Thyroid gland (tissue), 4 donors: ENCODE results near the gene POU2AF2.

Experiments used
- CTCF ChIP-seq, 6 experiments: fragments of 200-600 bp in 3 of 6; fragments of 450-650 bp in 3 of 6; sonication (generic) in 3 of 6; IDR thresholded peaks; one replicate each; pipeline ENCODE4 v1.5.1; 2016 to 2019; ENCODE audit warnings: antibody characterized with exemption in 6 of 6, mild to moderate bottlenecking in 2 of 6, inconsistent platforms in 1 of 6, moderate library complexity in 1 of 6
- POLR2A ChIP-seq, 2 donors: fragments of 450-650 bp; IDR thresholded peaks; one replicate each; pipeline ENCODE4 v1.6.1; 2017; ENCODE audit warnings: antibody characterized with exemption in 2 of 2, mild to moderate bottlenecking in 2 of 2, moderate library complexity in 1 of 2

DNA sequence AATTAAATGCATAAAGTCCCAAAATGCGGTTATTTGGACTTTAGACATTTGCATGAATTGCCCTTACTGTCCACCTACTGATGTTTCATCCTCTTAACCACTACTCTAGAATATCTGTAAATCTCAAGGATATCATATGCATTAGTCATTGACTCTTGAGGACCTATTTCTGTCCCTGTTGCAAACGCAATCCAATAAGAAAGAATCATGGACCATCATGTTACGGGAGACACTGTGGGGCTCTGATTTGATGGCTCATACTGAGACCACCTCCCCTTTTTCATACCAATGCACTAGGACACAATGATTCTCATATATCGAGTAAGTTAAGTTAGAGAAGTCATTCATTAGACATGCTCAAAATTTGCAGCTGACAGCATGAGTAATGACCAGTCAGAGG lies 14.4 kb downstream of the POU2AF2 start:
- TF ChIP-seq CTCF (IDR thresholded peaks at IDR 0.05): no peak
- TF ChIP-seq POLR2A (IDR thresholded peaks at IDR 0.05): no peak
